ENCODE data around the gene KLHL14. TPM values are rescaled to one million over a fixed set of nuclear protein-coding genes. Genes with fewer than 3 reads are reported as not detected.

The KLHL14 gene
- total RNA-seq, 2 experiments from 2014 or later, result not detected

DNA sequence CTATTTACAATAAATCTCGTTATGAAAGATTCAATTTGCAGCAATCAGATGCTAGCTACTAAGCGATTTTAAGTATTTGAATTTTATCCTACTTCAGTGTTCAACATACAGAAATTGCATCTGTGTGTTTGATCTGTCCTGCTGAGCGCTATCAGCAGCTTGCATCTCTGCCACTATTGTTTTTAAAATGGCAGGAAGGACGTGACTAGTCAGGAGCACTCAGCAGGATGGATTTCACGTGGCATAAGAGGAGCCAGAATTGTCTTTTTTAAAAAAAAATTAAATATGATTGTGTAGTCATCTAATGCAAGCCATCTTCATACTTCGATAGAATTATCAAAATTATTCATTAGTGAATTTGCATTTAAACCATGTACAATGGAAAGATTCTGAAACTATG is 2.8 kb upstream of the KLHL14 start:
- ChIA-PET CTCF (no interaction called here), POLR2A (no interaction called here)
- Mint-ChIP-seq H3K36me3 (ENCODE audit: low read depth) (no peaks in the 10 kb centered on the region), H3K4me1 (ENCODE audit: low read depth) (peaks cover 3% of the 10 kb centered on the region), H3K27ac (no peak overlapping the region), H3K9me3 (no peaks in the 10 kb centered on the region), H3K4me3 (no peak overlapping the region), H3K27me3 (peaks cover 28% of the 10 kb centered on the region)
- intact Hi-C loops (cut with micrococcal nuclease), result no loop called here
- TF ChIP-seq, protein P1, sequence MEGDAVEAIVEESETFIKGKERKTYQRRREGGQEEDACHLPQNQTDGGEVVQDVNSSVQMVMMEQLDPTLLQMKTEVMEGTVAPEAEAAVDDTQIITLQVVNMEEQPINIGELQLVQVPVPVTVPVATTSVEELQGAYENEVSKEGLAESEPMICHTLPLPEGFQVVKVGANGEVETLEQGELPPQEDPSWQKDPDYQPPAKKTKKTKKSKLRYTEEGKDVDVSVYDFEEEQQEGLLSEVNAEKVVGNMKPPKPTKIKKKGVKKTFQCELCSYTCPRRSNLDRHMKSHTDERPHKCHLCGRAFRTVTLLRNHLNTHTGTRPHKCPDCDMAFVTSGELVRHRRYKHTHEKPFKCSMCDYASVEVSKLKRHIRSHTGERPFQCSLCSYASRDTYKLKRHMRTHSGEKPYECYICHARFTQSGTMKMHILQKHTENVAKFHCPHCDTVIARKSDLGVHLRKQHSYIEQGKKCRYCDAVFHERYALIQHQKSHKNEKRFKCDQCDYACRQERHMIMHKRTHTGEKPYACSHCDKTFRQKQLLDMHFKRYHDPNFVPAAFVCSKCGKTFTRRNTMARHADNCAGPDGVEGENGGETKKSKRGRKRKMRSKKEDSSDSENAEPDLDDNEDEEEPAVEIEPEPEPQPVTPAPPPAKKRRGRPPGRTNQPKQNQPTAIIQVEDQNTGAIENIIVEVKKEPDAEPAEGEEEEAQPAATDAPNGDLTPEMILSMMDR (IDR thresholded peaks at IDR 0.05), result no peak
- ATAC-seq, result no peak
- no peak for DNase-seq

DNA sequence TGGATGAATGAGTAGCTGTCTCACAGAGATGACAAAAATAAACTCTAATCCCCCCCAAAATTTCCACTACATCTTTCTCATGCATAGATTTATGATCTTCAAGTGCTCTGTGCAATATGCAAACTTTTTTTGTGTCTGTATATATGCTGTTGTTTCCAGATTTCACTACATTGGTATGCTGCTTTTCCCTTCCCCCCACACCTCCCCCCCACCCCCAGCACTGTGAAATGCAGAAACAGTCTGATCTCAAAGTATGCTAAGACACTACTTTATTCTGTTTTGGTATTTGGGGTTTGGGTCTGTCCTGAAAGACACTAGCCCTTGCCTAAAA is 524 bp upstream of the KLHL14 start:
- TF ChIP-seq, protein P1 (IDR thresholded peaks at IDR 0.05), result no peak
- CTCF ChIA-PET, result no interaction called here
- POLR2A ChIA-PET, result no interaction called here

DNA sequence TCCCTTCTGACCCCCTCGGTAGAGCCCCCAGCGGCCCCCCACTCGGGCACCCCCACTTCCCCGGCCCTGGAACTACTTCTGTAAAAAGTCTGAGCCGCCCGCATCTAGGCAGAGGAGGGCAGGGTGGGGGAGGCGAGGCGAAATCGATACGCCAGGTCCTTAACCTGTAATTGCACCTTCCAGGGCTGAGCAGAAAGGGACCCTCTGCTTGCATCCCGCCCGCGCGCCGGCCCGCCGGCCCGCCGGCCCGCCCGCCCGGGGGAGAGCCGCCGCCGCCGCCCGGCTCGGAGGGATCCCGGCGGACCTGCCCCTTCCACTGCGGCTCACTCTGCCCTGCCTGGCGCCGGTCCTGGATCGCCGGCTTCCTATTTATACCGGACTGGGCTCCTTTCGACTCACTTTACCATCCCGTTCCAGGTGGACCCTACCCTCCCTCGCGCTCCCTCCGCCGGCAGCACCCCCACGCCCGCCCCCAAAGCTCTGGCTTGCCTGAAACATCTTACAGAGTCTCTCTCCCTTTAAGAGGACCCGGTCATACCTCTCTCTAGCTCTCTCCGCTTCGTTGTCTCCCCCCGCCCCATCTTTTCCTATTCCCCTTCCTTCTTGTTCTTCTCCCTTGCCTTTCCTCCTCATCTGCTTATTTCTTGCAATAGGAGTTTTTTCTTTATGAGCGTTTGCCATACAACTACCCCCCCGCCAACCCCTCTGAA is 797 bp downstream of the KLHL14 start:
- Mint-ChIP-seq H3K36me3 (ENCODE audit: low read depth) (no peaks in the 10 kb centered on the region), H3K4me3 (no peak overlapping the region), H3K27ac (no peak overlapping the region), H3K27me3 (peaks cover 44% of the 10 kb centered on the region), H3K4me1 (ENCODE audit: low read depth) (peaks cover 3% of the 10 kb centered on the region), H3K9me3 (no peaks in the 10 kb centered on the region)
- TF ChIP-seq, protein P1 (IDR thresholded peaks at IDR 0.05), result no peak
- ChIA-PET CTCF (no interaction called here), POLR2A (no interaction called here)
- intact Hi-C loops (cut with micrococcal nuclease), result no loop called here
- ATAC-seq (no peak), DNase-seq (no peak)

More for the DNA sequence above, 524 bp upstream of the KLHL14 start:
- DNase-seq, result no peak
- no peaks in the 10 kb centered on the region for H3K36me3 Mint-ChIP-seq (ENCODE audit: low read depth)
- no peak overlapping the region for H3K4me3 Mint-ChIP-seq
- peaks cover 45% of the 10 kb centered on the region for H3K27me3 Mint-ChIP-seq
- intact Hi-C loops (cut with micrococcal nuclease), result no loop called here
- H3K27ac Mint-ChIP-seq, result no peak overlapping the region
- no peaks in the 10 kb centered on the region for H3K9me3 Mint-ChIP-seq
- ATAC-seq, result no peak
- peaks cover 3% of the 10 kb centered on the region for H3K4me1 Mint-ChIP-seq (ENCODE audit: low read depth)

DNA sequence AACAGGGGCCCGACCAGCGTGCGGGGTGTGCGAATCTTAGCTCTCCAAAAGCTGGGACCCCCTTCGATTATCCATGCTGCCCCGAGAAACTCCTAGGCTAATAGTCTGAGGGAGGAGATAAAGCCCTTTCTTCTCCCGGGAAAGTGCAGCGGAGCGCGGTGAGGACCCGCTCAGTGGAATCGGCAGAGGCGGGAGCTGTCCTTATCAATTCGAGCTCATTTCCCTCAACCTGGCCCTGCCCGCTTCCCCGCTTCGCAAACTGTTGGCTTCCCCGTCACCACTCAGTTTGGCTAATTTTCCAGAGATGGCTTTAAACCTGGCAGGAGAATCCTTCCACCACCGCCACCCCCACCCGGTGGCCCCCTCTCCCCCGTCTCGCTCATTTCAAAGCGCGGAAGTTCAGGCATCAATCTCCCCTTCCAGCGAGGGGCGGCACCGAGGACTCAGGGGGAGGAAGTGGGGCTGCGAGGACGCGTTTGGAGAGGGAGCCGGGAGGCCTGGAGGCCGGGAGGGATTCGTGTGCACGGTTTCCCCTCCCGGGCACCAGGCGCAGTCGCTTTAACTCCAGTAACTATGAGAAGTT is 1.6 kb downstream of the KLHL14 start:
- H3K4me1 Mint-ChIP-seq (ENCODE audit: low read depth), result peaks cover 3% of the 10 kb centered on the region
- no peak for ATAC-seq
- no peaks in the 10 kb centered on the region for H3K36me3 Mint-ChIP-seq (ENCODE audit: low read depth)

DNA sequence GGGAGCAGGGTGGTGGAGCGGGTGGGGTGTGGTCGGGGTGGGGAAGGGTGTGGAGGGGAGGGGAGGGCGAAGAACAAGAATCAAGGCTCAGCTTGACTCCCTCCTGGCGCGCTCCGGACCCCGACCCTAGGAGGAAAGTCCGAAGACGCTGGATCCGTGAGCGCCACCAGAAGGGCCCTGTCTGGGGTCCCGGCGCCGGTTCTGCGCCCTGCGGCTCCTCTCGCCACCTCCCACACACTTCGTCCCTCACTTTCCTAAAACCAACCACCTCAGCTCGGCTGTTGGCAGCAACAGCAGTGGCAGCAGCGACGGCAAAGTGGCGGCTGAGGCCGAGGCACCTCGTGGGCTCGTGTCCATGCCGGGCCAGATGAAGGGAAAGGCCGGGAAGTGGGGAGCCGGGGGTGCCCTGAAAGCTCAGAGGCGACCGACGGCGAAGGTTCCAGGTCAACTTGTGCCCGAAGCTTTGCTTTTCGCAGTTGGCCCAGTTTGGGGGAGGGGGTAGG is 2.1 kb downstream of the KLHL14 start:
- Mint-ChIP-seq H3K9me3 (no peaks in the 10 kb centered on the region), H3K4me3 (no peak overlapping the region)

More for the DNA sequence above, 1.6 kb downstream of the KLHL14 start:
- TF ChIP-seq, protein P1 (IDR thresholded peaks at IDR 0.05), result no peak
- no peak for DNase-seq
- Mint-ChIP-seq H3K27ac (no peak overlapping the region), H3K9me3 (no peaks in the 10 kb centered on the region), H3K27me3 (peaks cover 41% of the 10 kb centered on the region), H3K4me3 (peak overlapping the region; percentile 32)
- ChIA-PET POLR2A (interaction anchor here (0.6 kb wide), 1 partner anchor 18 kb away, joined by 4 read pairs; no protein-coding TSS in a partner anchor), CTCF (no interaction called here)
- intact Hi-C loops (cut with micrococcal nuclease), result no loop called here

More for the DNA sequence above, 2.1 kb downstream of the KLHL14 start:
- POLR2A ChIA-PET, result no interaction called here
- ATAC-seq (no peak), DNase-seq (no peak)
- intact Hi-C loops (cut with micrococcal nuclease), result no loop called here
- Mint-ChIP-seq H3K36me3 (ENCODE audit: low read depth) (no peaks in the 10 kb centered on the region), H3K27me3 (peaks cover 41% of the 10 kb centered on the region), H3K27ac (no peak overlapping the region), H3K4me1 (ENCODE audit: low read depth) (peaks cover 3% of the 10 kb centered on the region)
- CTCF ChIA-PET, result no interaction called here
- TF ChIP-seq, protein P1 (IDR thresholded peaks at IDR 0.05), result no peak
